GM19455 (cell line): ENCODE results near the gene PRKACB.
"Not testable (repeated sequence)": the region's sequence is repeated elsewhere in the genome, so short reads cannot be mapped to it uniquely, and the experiment has no call there.

ENCODE experiments used
- ATAC-seq: cut with Tn5 transposase; IDR thresholded peaks from one replicate; pipeline ENCODE4 v1.9.1; 2021; ENCODE audit not compliant: unreplicated experiment

PRKACB gene

DNA sequence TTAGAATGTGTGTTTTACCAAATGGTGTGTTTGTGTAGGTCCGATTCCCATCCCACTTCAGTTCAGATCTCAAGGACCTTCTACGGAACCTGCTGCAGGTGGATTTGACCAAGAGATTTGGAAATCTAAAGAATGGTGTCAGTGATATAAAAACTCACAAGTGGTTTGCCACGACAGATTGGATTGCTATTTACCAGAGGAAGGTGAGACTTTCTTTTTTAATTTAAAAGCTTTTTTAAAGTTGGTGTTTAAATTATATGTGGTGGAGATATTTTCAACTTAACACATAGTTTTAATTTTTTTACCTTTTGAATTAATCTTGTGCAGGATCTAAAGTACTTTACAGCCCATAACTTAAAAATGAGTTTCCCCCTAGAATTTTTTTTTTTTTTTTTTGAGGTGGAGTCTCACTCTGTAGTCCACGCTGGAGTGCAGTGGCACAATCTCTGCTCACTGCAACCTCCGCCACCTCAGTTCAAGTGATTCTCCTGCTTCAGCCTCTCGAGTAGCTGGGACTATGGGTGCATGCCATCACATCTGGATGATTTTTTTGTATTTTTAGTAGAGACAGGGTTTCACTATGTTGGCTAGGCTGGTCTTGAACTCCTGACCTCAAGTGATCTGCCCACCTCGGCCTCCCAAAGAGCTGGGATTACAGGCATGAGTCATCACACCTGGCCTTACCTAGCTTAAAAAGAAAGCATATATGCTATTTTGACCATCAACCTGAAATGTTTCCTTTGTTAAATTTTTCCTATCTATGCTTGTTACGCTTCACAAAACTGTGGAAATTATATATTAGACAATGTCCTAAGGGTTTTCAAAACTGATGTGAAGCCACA lies 70.3 kb downstream of the PRKACB start:
- no peak for ATAC-seq

DNA sequence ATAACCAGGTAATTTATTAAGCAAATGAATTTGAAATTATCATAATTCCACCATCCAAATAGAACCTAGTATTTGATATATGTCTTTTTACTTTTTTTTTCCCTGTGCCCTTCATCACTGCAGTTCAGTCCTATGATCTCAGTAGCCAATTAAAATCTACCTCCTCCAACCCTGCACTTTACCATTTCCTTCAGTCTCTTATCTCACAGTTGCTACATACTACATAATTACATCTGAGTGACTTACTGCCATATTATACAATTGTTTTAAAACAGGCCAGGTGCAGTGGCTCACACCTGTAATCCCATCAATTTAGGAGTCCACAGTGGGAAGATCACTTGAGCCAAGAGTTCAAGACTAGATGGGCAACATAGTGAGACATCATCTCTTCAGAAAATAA lies 73.2 kb downstream of the PRKACB start:
- ATAC-seq: no peak

DNA sequence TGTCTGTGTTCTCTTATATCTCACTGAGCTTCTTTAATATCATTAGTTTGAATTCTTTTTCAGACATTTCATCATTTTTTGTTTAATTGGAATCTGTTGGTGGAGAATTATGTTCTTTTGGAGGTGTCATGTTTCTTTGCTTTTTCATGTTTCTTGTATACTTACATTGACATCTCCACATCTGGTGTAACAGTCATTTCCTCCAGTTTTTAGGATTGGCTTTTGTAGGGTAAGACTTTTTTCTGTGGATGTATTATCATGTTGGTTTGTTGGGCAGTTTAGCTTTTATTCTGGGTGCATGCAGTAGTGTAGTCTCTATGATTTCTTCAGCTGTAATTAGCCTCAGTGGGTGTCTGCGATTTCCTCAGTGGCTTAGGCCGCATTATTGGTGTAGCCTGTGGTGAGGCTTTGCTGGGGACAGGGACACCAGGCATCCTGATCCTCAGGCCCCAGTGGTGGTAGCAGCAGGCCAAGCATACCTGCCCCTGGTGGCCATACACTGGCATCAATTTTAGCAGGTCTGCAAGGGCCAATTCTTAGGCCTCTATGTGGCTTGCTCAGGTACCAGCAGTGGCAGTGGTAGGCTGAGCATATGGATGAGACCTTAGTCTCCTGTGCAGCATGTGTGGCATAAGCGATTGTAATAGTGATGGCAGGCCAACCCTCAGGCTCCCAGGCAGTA lies 79.8 kb downstream of the PRKACB start:
- ATAC-seq: no peak

DNA sequence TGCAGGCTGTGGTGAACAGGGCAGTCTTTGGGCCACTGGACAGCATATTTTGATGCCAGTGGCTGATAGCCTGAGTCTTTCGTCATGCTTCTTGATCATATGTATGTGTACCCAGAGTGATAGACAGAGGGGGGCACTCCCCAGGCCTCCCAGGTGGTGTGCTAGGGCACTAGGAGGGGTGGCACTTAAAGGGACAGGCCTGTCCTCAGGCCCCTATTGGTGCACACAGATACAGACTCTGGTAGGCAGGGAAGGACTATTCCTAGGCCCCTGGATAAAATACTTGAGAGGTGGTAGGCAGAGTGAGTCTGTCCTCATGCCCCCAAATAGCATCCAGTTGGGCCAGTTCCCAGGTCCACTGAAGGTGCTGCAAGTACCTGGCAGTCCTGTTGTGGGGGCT lies 80.8 kb downstream of the PRKACB start:
- no peak for ATAC-seq

DNA sequence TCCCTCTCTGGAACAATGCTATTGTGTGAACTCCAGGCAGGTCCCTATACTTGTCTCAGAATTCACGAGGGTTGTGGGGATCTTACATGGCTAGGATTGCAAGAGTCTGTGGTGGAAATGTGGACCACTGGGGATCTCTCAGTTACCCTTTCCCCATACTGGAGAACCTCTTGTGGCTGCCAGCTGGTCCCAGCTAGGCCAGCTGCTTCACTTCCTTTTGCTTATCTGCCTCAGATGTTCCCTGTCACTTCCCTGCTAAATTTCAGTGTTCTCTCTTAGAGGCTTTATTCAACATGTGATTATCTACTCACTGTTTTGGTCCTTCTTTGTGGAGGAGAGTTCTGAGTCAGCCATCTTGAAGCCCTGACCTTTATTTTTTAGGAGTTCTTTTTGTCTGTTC lies 81.6 kb downstream of the PRKACB start:
- ATAC-seq: no peak

DNA sequence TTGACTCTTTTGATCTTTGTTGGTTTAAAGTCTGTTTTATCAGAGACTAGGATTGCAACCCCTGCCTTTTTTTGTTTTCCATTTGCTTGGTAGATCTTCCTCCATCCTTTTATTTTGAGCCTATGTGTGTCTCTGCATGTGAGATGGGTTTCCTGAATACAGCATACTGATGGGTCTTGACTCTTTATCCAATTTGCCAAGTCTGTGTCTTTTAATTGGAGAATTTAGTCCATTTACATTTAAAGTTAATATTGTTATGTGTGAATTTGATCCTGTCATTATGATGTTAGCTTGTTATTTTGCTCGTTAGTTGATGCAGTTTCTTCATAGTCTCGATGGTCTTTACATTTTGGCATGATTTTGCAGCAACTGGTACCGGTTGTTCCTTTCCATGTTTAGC lies 88.6 kb downstream of the PRKACB start:
- ATAC-seq: not testable (repeated sequence)

DNA sequence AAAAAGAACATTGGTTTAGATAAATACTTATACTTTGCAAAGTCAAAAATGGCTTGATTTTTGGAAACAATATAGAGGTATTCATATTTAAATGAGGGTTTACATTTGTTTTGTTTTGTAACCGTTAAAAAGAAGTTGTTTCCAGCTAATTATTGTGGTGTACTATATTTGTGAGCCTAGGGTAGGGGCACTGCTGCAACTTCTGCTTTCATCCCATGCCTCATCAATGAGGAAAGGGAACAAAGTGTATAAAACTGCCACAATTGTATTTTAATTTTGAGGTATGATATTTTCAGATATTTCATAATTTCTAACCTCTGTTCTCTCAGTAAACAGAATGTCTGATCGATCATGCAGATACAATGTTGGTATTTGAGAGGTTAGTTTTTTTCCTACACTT lies 92.2 kb downstream of the PRKACB start:
- ATAC-seq: no peak

DNA sequence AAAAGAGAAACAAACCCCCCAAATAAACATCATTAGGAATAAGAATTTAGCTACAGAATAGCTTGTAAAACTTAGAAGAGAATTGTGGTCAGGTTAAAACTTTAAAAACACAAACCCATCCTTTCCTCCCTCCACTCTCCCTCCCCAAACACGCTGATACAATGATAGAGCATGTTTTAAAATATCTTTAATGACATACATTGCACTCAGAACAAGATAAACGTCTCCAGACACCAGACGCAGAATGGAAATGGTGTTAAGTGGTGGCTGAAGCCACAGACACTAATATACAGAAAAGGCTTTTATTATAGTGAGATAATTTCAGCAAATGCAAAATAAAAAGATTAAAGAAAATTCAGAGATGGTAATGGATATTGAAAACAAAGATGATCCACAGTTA lies 98.6 kb downstream of the PRKACB start:
- no peak for ATAC-seq

DNA sequence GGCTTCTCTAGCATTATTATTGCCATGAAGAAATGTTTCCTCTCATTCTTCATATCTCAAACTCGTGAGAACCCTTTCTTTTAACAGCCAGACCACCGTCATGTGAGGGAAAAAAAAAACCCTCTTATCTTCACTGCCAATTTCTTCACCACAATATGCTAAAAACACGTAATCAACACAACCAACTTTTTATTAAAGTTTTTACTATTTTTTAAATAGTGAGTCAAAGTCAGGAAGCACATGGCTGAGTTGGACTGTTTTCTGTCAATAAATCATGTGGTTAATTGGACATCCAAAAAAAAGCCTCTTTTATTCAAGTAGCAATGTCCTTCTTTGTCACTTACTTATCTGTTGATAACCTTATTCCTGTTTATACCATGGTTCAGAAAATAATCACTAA lies 101.5 kb downstream of the PRKACB start:
- no peak for ATAC-seq

DNA sequence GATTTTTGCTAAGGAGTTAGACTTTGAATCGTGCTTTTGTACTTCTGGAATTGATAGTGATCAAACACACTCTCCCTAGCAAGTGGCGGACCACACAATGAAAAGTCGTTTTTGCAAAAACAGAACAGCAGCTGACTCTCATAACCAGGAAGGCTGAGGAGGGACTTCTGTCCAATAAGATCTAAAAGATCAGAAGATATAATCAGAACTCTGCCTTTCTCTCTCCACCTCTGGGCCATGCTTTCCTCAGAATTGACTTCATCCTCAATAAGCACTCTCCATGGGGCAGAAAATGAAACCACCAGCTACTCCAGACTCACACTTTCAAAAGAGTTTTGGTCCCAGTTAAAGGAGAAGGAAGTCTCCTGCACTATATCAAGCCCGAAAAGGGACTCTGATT lies 102.1 kb downstream of the PRKACB start:
- ATAC-seq: no peak

DNA sequence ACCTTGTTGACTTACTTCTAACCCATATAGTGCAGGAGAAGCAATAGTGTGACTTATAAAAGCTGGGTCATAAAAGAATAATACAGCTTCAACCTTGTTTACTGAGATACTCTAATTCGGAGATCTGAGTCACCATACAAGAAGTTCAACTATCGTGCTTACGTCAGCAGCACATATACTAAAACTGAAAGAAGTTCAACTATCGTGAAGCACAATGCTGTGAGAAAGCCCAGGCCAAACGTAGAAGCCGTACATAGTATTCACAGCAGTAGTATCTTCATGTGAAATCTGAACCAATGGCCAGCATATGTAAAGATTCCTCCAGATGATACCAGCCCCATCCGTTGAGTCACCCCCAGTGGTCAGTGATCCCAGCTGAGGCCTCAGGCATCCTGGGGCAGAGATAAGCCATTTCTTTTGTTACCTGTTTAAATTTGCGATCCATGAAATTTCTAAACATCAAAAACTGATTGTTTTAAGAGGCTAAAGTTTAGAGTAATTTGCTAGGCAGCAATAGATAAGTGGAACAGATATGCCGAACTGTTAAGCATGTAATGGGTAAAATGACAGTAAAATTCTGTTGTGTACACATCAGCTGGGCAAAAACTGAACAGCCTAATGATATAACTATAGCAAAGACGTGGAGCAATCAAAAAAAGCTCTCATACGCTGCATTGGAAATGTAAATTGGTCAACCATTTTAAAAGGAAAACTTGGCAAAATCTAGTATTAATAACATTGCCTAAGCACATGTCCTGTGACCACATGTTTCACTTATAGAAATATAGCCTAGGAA lies 103.6 kb downstream of the PRKACB start:
- ATAC-seq: no peak

DNA sequence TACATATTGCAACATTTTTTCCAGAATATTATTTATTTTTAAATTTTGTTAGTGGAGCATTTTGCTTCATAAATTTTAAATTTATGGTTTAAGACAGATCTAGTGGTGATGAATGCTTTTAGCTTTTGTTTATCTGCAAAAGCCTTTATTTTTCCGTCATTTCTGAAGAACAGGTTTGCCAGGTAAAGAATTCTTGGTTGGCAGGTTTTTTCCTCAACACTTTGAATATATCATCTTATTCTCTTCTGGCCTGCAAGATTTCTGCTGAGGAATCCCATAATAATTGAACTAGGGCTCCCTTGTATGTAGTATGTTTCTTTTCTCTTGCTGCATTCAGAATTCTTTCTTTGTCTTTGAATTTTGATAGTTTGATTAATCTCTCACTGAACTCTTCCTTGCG lies 106.6 kb downstream of the PRKACB start:
- ATAC-seq: no peak

DNA sequence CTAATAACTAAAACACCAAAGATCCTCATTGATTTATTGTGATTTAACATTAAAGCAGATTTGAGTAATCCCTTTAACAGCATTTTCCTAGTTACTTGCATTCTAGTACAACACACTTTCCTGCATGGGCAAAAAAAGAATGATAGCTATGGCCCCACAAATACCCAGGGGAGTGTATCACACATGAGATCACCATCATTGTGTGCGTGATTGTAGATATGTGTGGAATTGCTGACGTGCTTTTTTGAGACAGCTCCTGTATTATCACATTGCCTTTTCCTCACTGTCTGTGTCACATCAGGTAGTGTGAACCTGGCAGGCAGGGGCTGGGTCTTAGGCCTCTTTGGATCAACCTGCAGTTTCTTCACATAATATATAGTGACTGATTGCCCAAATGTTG lies 109.0 kb downstream of the PRKACB start:
- no peak for ATAC-seq

DNA sequence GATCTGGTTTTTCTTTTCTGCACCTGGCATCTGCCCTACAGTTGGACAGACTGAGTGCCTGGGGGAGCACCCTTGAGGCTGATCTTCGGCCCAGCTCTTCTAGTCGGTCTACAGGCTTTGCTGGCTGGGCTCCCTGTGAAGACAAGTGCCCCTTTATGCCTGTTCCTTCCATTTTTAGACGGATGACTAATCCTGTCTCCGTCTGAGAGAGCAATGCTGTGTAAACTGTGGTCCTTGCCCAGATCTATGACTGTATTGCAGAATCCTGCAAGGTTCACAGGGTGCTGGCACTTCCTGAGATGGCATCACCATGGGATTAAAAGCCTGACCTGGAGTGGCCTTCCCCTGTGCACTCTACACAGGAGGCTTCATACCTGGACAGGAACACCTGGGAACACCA lies 109.8 kb downstream of the PRKACB start:
- ATAC-seq: no peak

DNA sequence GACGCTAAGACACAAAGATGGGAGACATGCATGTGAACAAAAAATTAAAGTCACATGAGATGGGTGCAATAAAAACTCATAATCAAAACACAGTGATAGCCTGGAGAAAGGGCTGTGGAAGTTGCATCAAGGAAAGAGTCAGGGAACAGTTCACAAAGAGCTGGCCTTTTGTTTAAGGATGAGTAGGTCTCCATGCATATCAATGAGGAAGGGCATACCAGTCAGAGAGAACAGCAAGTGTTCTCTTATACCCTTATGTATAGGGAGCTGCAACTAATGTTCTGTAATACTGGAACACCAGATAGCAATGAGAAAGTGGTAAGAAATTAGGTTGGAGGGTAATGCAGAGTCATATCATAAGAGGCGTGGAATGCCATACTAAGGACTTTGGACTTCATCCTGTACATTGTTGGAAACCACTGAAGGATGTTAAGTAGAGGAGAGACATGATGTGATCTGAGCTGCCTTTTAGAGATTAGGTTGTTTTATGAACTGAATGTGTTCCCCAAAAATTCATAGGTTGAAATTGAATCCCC lies 110.7 kb downstream of the PRKACB start:
- no peak for ATAC-seq

DNA sequence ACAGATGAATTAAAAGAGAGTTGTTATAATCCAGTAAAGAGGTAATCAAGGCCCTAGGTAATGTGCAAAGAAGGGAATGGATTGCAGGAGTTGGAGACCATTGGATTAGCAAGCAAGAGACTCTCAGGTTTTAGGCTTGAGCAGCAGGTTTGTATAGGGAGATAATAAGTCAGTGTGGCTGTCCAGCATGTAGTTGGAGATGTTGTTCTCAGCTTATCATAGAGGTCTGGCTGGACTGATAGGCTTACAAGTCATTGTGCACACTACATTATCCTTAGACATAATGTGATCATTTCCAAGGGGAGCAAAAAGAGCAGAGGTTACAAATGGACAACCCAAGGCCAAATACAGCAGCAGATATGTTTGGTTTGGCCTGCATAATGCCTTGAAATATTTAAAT lies 111.5 kb downstream of the PRKACB start:
- ATAC-seq: no peak

DNA sequence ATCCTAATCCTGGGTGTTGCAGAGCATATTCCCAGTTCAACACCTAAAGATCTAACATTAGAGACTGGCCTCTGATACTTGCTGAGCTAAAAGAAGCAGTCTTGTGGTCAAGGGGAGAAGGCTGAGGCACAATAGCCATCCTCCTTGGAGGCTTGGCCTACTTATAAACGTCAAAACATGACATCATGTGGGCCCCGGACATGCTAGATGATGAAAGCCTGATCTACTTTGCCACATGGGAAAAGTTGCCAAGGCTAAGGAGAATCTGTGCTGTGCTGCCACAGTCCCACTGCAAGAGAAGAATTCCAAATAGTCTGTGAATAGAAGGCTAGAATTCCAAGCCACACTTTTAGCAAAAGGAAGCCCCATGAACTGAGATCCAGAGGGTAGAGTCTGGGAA lies 113.5 kb downstream of the PRKACB start:
- ATAC-seq: no peak

DNA sequence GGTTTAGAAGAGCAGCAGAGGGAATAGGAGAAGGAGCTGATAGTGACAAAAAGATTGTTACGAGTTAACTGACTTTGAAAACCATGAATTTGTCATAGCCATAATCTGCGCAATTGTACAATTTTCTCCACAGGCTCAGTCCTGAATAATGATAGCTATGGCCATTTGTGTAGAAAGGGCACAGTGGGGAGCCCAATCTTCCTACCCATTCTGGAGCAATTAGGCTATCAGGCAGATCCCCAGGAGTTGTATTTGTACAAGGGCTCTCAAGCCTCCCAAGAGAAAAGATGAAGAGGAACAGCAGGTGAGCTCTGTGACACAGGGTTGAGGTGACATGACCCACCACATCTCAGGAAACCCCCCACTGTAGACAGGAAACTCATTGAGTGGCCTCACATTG lies 115.3 kb downstream of the PRKACB start:
- ATAC-seq: no peak

DNA sequence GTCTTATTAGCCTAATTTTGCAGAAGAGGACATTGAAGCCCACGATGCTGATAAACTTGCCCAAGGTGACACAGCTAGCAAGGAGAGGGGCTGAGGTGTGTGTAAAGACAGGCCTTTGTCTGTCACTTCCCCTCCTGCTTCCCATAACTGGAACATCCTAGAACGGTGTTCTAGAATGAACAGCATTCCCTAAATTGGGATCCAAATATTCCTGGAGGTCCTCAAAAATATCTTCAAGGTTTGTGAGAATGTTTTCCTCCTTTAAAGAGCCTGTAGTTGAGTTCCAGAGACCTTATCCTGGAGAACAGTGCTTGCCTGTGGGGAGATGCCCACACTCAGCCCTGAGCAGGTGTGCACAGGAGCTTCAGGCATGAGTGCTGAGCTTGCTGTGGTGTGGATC lies 115.9 kb downstream of the PRKACB start:
- no peak for ATAC-seq

DNA sequence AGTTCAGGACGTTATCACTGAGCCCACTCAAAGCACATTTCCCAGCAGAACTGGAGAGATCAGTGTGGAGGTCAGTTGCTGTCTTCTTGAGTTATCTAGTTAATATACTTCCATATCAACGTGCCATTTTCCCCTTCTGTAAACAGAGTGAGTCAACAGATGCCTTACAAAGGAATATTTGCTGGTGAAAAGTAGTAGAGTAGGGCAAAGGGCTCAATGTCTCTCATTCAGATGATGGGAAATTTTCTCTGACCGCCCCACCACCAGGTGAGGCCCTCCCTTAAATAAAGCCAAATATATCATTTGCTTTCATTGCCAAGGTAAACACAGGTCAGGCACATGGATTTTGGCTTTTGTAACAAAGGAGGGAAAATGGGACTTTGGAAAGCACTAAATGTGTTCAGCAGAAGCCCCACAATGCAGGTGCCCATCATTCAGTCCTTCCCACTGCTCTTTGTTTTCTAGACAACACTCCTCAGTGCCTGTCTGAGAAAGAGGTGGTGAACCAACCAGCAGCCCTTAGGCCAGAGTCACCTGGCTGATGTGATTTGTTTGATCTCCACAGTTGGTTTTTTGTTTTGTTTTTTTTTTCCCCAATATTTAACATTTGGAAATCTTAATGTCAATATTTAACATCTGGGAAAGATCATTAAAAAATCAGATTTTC lies 116.9 kb downstream of the PRKACB start:
- ATAC-seq: no peak

DNA sequence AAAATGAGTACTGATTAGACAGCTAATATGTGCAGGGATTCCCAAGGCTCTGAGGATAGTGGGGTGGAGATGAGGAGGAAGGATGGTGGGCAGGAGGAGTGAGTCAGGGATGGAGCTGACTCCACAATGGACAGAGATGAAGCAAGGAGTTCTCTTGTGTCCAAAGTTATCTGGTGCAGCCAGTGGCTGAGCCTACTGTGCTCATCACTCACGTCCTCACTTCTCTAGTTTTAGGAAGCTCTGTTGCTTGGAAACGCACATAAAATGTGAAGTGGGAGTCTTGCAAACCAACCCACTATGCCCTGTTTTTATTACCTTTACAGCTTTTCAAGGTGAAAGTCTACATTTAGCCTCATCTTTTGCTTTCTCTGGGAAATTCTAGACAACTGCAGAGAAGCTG lies 120.9 kb downstream of the PRKACB start:
- ATAC-seq: no peak
